ENCODE measurements around the gene SGPL1. TPM values are rescaled to one million over a fixed set of nuclear protein-coding genes. Genes with fewer than 3 reads are reported as not detected.

SGPL1 gene
- total RNA-seq, 1 experiment from 2014 or later: 69.4 TPM

GRCh38 chr10:70851597-70852475 is 36.1 kb downstream of the SGPL1 start:
- Histone ChIP-seq H3K9me3 (ENCODE audit: control insufficient read depth in 1 of 2, insufficient read depth in 1 of 2, low read depth in 1 of 2, low read length in 2 of 2) (no peaks in the 10 kb centered on the region), H3K4me1 (ENCODE audit: control insufficient read depth in 1 of 2, insufficient read depth in 2 of 2, low read length in 2 of 2) (peaks cover 12 to 29% of the 10 kb centered on the region in 2 experiments; a peak in 3 of 4 replicates), H3K4me3 (replicated peaks in 1 of 2; ENCODE audit: low read depth in 1 of 2, low read length in 2 of 2) (no peak overlapping the region), H3K9me2 (ENCODE audit: insufficient read depth) (no peaks in the 10 kb centered on the region), H3K27me3 (ENCODE audit: insufficient read depth, low read length) (no peaks in the 10 kb centered on the region), H3K36me3 (ENCODE audit: control insufficient read depth in 1 of 2, insufficient read depth in 2 of 2, low read length in 2 of 2) (peaks cover 6 to 27% of the 10 kb centered on the region in 2 experiments), H2AFZ (ENCODE audit: low read depth, low read length, poor library complexity, severe bottlenecking) (no peak overlapping the region), H3K79me2 (ENCODE audit: insufficient read depth, low read length) (peaks cover 6% of the 10 kb centered on the region; the same call in 1 of the 2 replicates), H4K20me1 (ENCODE audit: insufficient read depth) (no peaks in the 10 kb centered on the region), H3K27ac (ENCODE audit: low read depth, low read length) (no peak overlapping the region), H3K9ac (ENCODE audit: low read length) (no peak overlapping the region), H3K4me2 (ENCODE audit: low read length) (no peak overlapping the region)
- ChIA-PET POLR2A (no interaction called here), CTCF (no interaction called here), RAD21 (ENCODE audit: low non-redundant PET in 1 of 2, low total read pairs in 2 of 2, uncharacterized antibody in 2 of 2, unreplicated experiment in 2 of 2) (no interaction called here)
- no TSS peak for BruUV-seq (replicated peaks)
- ATAC-seq (no peak), DNase-seq (ENCODE audit: low read depth, low spot score) (no peak)
- intact Hi-C loops (cut with micrococcal nuclease): no loop called here
- TF ChIP-seq, protein P1, sequence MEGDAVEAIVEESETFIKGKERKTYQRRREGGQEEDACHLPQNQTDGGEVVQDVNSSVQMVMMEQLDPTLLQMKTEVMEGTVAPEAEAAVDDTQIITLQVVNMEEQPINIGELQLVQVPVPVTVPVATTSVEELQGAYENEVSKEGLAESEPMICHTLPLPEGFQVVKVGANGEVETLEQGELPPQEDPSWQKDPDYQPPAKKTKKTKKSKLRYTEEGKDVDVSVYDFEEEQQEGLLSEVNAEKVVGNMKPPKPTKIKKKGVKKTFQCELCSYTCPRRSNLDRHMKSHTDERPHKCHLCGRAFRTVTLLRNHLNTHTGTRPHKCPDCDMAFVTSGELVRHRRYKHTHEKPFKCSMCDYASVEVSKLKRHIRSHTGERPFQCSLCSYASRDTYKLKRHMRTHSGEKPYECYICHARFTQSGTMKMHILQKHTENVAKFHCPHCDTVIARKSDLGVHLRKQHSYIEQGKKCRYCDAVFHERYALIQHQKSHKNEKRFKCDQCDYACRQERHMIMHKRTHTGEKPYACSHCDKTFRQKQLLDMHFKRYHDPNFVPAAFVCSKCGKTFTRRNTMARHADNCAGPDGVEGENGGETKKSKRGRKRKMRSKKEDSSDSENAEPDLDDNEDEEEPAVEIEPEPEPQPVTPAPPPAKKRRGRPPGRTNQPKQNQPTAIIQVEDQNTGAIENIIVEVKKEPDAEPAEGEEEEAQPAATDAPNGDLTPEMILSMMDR (IDR thresholded peaks at IDR 0.05 in 2 of 3, conservative IDR thresholded peaks at IDR 0.05 in 1 of 3; ENCODE audit: borderline replicate concordance in 1 of 3, insufficient read depth in 1 of 3, low read depth in 2 of 3, low read length in 2 of 3): no peak
- no peak for TF ChIP-seq CEBPB (IDR thresholded peaks at IDR 0.05; ENCODE audit: low read depth)
- no peak for TF ChIP-seq EZH2phosphoT487 (IDR thresholded peaks at IDR 0.05; ENCODE audit: borderline replicate concordance)

DNA sequence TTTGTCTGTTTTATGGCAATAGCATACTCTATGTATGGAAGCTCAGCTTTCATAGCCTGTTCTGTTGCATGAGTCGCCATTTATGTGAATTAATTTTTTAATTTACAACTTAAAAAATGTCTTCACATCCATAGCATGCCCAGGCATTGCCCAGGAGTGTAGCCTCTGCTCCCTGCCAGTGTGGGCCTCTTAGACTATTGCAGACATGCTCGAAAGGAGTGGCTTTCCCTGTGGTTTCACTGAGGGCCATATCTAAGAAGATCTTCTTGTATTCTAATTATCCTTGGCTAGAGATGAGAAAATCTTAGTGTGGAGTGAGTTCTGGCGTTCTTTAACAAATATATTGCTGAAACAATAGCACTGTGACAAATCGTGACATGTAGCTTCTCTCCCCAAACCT is 37.3 kb downstream of the SGPL1 start:
- no peak overlapping the region for H3K27ac ChIP-seq (ENCODE audit: low read depth, low read length)
- ATAC-seq (no peak), DNase-seq (ENCODE audit: low read depth, low spot score) (no peak)
- no peaks in the 10 kb centered on the region for H3K9me3 ChIP-seq (ENCODE audit: control insufficient read depth in 1 of 2, insufficient read depth in 1 of 2, low read depth in 1 of 2, low read length in 2 of 2)
- H4K20me1 ChIP-seq (ENCODE audit: insufficient read depth): no peaks in the 10 kb centered on the region
- intact Hi-C loops (cut with micrococcal nuclease): no loop called here
- ChIA-PET RAD21 (ENCODE audit: low non-redundant PET in 1 of 2, low total read pairs in 2 of 2, uncharacterized antibody in 2 of 2, unreplicated experiment in 2 of 2) (no interaction called here), POLR2A (no interaction called here), CTCF (no interaction called here)
- no peak overlapping the region for H3K4me3 ChIP-seq (replicated peaks in 1 of 2; ENCODE audit: low read depth in 1 of 2, low read length in 2 of 2)
- H3K36me3 ChIP-seq (ENCODE audit: control insufficient read depth in 1 of 2, insufficient read depth in 2 of 2, low read length in 2 of 2): peaks cover 12 to 21% of the 10 kb centered on the region in 2 experiments
- no peak overlapping the region for H3K4me2 ChIP-seq (ENCODE audit: low read length)
- H3K4me1 ChIP-seq (ENCODE audit: control insufficient read depth in 1 of 2, insufficient read depth in 2 of 2, low read length in 2 of 2): peaks cover 12 to 21% of the 10 kb centered on the region in 2 experiments; a peak in 3 of 4 replicates
- no peak overlapping the region for H2AFZ ChIP-seq (ENCODE audit: low read depth, low read length, poor library complexity, severe bottlenecking)
- BruUV-seq (replicated peaks): no TSS peak
- H3K79me2 ChIP-seq (ENCODE audit: insufficient read depth, low read length): peaks cover 6% of the 10 kb centered on the region; the same call in 1 of the 2 replicates
- no peaks in the 10 kb centered on the region for H3K9me2 ChIP-seq (ENCODE audit: insufficient read depth)
- H3K9ac ChIP-seq (ENCODE audit: low read length): no peak overlapping the region
- H3K27me3 ChIP-seq (ENCODE audit: insufficient read depth, low read length): no peaks in the 10 kb centered on the region
- TF ChIP-seq POLR2A (IDR thresholded peaks at IDR 0.05; ENCODE audit: borderline replicate concordance, extremely low read depth, insufficient read depth, insufficient read length) (no peak), SIN3A (IDR thresholded peaks at IDR 0.05; ENCODE audit: low read depth) (no peak), FOSL1 (IDR thresholded peaks at IDR 0.05; ENCODE audit: low read depth) (no peak), ZBTB33 (IDR thresholded peaks at IDR 0.05; ENCODE audit: extremely low read depth, insufficient replicate concordance, low read length) (no peak), POLR2AphosphoS5 (IDR thresholded peaks at IDR 0.05; ENCODE audit: low read depth, low read length) (no peak), ATF3 (IDR thresholded peaks at IDR 0.05) (no peak), EGR1 (IDR thresholded peaks at IDR 0.05; ENCODE audit: low read depth) (no peak)
- TF ChIP-seq, protein P2, sequence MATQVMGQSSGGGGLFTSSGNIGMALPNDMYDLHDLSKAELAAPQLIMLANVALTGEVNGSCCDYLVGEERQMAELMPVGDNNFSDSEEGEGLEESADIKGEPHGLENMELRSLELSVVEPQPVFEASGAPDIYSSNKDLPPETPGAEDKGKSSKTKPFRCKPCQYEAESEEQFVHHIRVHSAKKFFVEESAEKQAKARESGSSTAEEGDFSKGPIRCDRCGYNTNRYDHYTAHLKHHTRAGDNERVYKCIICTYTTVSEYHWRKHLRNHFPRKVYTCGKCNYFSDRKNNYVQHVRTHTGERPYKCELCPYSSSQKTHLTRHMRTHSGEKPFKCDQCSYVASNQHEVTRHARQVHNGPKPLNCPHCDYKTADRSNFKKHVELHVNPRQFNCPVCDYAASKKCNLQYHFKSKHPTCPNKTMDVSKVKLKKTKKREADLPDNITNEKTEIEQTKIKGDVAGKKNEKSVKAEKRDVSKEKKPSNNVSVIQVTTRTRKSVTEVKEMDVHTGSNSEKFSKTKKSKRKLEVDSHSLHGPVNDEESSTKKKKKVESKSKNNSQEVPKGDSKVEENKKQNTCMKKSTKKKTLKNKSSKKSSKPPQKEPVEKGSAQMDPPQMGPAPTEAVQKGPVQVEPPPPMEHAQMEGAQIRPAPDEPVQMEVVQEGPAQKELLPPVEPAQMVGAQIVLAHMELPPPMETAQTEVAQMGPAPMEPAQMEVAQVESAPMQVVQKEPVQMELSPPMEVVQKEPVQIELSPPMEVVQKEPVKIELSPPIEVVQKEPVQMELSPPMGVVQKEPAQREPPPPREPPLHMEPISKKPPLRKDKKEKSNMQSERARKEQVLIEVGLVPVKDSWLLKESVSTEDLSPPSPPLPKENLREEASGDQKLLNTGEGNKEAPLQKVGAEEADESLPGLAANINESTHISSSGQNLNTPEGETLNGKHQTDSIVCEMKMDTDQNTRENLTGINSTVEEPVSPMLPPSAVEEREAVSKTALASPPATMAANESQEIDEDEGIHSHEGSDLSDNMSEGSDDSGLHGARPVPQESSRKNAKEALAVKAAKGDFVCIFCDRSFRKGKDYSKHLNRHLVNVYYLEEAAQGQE (IDR thresholded peaks at IDR 0.05; ENCODE audit: low read depth): no peak

Measured in HCT116 (cell line).